ENCODE results near the gene TERT. TPM values are rescaled to one million over a fixed set of nuclear protein-coding genes. Genes with fewer than 3 reads are reported as not detected.
A peak's percentile ranks its signal among the peaks of the same experiment; 100 is the strongest.

Gene TERT
- total RNA-seq, 2 donors from 2014 or later: 0.72 to 13.7 TPM

GRCh38 chr5:1282131-1282992, 12.5 kb downstream of the TERT start:
- H3K9me3 ChIP-seq: no peaks in the 10 kb centered on the region
- no peak for TF ChIP-seq CTCF (IDR thresholded peaks at IDR 0.05)
- no peak overlapping the region for H3K27ac ChIP-seq
- no peaks in the 10 kb centered on the region for H3K27me3 ChIP-seq
- peak; percentile 15 for DNase-seq
- no peaks in the 10 kb centered on the region for H3K4me1 ChIP-seq
- H3K4me3 ChIP-seq: no peak overlapping the region
- H3K9ac ChIP-seq (ENCODE audit: low read depth in 2 of 2, low read length in 2 of 2): no peak overlapping the region
- intact Hi-C loops (cut with DNase I): no loop called here
- H3K36me3 ChIP-seq: no peaks in the 10 kb centered on the region

GRCh38 chr5:1281038-1281882, 13.6 kb downstream of the TERT start:
- no peak for DNase-seq
- no peak for TF ChIP-seq CTCF (IDR thresholded peaks at IDR 0.05)

GRCh38 chr5:1280177-1281037, 14.5 kb downstream of the TERT start:
- H3K27ac ChIP-seq: no peak overlapping the region
- H3K9me3 ChIP-seq: no peaks in the 10 kb centered on the region
- intact Hi-C loops (cut with DNase I): no loop called here
- TF ChIP-seq CTCF (IDR thresholded peaks at IDR 0.05): no peak
- no peaks in the 10 kb centered on the region for H3K4me1 ChIP-seq
- DNase-seq: no peak
- no peaks in the 10 kb centered on the region for H3K36me3 ChIP-seq
- H3K4me3 ChIP-seq: no peak overlapping the region
- no peak overlapping the region for H3K9ac ChIP-seq (ENCODE audit: low read depth in 2 of 2, low read length in 2 of 2)
- H3K27me3 ChIP-seq: no peaks in the 10 kb centered on the region

More at GRCh38 chr5:1281038-1281882, 13.6 kb downstream of the TERT start:
- no peaks in the 10 kb centered on the region for H3K4me1 ChIP-seq
- H3K4me3 ChIP-seq: no peak overlapping the region
- intact Hi-C loops (cut with DNase I): no loop called here
- no peaks in the 10 kb centered on the region for H3K27me3 ChIP-seq
- no peaks in the 10 kb centered on the region for H3K36me3 ChIP-seq
- H3K9me3 ChIP-seq: no peaks in the 10 kb centered on the region
- H3K27ac ChIP-seq: no peak overlapping the region
- H3K9ac ChIP-seq (ENCODE audit: low read depth in 2 of 2, low read length in 2 of 2): no peak overlapping the region

GRCh38 chr5:1279443-1280151, 15.3 kb downstream of the TERT start:
- Histone ChIP-seq H3K4me3 (no peak overlapping the region), H3K9ac (ENCODE audit: low read depth in 2 of 2, low read length in 2 of 2) (no peak overlapping the region), H3K36me3 (no peaks in the 10 kb centered on the region), H3K4me1 (no peaks in the 10 kb centered on the region), H3K9me3 (no peaks in the 10 kb centered on the region), H3K27me3 (no peaks in the 10 kb centered on the region), H3K27ac (no peak overlapping the region)
- no peak for DNase-seq
- TF ChIP-seq CTCF (IDR thresholded peaks at IDR 0.05): no peak
- intact Hi-C loops (cut with DNase I): no loop called here
